GM12878 (cell line): ENCODE results near the gene MAT2B.

Experiments used
- FOXM1 ChIP-seq: IDR thresholded peaks from 2 replicates; pipeline ENCODE4 v1.6.1; 2012; ENCODE audit warnings: low read depth, mild to moderate bottlenecking, inconsistent platforms, low read length, moderate library complexity
- LARP7 ChIP-seq: fragments of 450-650 bp; IDR thresholded peaks from 2 replicates; pipeline ENCODE4 v1.6.1; 2017; ENCODE audit warnings: mild to moderate bottlenecking

DNA sequence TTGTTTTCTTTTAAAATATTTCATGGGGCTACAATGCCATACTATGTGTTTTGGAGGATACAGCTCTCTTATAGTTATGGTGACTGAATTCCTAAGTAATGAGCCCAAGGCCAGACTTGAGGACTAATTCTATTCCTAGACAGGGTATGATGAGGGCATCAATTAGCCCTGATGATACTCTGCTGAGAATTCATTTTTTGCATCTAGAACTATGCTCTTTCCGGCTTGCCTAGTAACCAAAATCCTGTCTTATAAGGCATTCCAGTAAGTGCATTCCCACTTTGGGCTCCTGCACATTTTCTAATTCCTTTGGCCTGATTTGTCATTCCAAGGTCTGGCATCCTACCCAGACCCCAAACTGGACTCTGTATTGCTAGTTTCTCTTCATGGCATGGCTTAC lies 62.4 kb downstream of the MAT2B start:
- TF ChIP-seq FOXM1 (no peak), LARP7 (no peak)
